ENCODE measurements around the gene RIIAD1. TPM values are rescaled to one million over a fixed set of nuclear protein-coding genes. Genes with fewer than 3 reads are reported as not detected.

RIIAD1 gene
- total and polyA plus RNA-seq, 12 donors: 3.4 to 11.4 (median 7.1) TPM; not detected in 1

DNA sequence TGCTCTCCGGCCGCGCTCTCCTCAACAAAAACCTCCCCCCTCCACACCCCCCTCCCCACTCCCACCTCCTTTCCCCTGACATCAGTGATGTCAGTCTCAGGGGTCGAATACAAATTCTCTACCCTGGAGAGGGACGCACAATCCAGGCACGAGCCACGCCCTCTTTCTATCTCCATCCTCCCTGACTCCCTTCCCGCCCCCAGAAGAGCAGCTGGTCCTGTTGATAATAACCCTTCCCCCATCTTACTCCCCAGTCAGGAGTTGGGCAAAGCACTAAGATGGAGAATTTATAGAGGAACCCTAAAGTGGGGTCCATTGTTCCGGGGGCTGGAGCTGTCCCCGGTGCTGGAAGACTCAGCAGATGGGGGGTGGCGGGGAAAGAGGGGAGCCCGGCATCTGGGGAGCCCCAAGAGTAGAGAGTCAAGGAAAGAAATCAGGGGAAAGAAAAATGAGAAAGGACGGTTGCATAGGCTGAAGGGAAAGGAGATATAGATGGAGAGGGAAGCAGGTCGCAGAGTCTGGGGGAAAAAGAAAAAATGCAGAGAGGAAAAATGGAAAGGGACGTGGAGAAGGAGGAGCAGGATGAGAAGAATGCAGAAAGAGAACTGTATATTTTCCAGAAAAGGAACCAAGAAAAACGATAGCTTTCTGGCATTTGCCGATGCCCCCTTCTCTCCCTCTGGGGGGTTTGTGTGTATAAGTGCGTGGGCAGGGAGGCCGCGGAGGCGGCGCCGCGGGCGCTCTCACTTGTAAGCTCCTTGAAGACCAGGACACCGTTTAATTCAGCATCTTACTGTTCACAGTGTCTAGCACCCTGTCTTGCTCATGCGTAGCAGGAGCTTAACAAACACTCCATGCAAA is 4.3 kb upstream of the RIIAD1 start, which contains the start of gene CELF3:
Gene CELF3 (minus strand): TSS at position 33 of the 861 bp plus-strand sequence. CDS start 783 bp downstream, outside the sequence.
- 10% methylated on average over 27 of the region's 27 CpGs for WGBS, 2 donors
- no peak within 1 kb of the TSS for H3K27ac ChIP-seq
- peak in 1 of 2 donors; percentile 17 for DNase-seq
- H3K9me3 ChIP-seq: no peaks in the 10 kb centered on the region
- peak within 1 kb of the TSS in 3 of 10 donors; percentile 5 to 25 (median 17) for H3K4me3 ChIP-seq
- ATAC-seq: no peak
- peaks cover 7 to 57% (median 40%) of the 10 kb centered on the region in 9 donors for H3K4me1 ChIP-seq
- TF ChIP-seq, protein P1, sequence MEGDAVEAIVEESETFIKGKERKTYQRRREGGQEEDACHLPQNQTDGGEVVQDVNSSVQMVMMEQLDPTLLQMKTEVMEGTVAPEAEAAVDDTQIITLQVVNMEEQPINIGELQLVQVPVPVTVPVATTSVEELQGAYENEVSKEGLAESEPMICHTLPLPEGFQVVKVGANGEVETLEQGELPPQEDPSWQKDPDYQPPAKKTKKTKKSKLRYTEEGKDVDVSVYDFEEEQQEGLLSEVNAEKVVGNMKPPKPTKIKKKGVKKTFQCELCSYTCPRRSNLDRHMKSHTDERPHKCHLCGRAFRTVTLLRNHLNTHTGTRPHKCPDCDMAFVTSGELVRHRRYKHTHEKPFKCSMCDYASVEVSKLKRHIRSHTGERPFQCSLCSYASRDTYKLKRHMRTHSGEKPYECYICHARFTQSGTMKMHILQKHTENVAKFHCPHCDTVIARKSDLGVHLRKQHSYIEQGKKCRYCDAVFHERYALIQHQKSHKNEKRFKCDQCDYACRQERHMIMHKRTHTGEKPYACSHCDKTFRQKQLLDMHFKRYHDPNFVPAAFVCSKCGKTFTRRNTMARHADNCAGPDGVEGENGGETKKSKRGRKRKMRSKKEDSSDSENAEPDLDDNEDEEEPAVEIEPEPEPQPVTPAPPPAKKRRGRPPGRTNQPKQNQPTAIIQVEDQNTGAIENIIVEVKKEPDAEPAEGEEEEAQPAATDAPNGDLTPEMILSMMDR (IDR thresholded peaks at IDR 0.05): no peak
- intact Hi-C loops (cut with DNase I): loop anchor here in 1 of 10 donors (10.0 kb wide), 1 partner anchor 62 kb away; no protein-coding TSS in a partner anchor
- peaks cover 0 to 54% (median 26%) of the 10 kb centered on the region in 7 donors for H3K27me3 ChIP-seq
- H3K36me3 ChIP-seq: no peaks in the 10 kb centered on the region

DNA sequence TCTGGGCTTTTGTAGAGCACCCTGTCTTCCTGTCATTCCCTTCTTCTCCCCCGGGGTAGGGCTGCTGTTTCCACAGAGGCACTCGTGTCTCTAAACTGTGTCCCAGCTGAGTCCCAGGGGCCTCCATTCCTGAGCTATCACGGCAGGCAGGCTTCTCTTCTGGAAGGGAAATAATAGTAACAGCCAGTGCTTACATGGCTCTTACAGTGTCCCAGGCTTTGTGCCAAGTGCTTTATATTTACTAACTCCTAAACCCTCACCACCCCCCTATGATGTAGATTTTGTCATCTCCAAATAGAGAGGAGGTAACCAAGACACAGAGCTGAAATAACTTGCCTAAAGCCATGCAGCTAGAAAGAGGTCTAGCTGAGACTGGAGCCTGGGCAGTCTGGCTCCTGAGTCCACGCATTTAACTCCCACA is 3.3 kb upstream of the RIIAD1 start:
- ATAC-seq (peak in 6 of 8 donors; percentile 28 to 80 (median 58)), DNase-seq (peak in 1 of 2 donors; percentile 20)
- WGBS, 2 donors: 12 to 20% methylated on average over 4 of the region's 4 CpGs
- H3K4me3 ChIP-seq: no peak overlapping the region
- peaks cover 0 to 64% (median 27%) of the 10 kb centered on the region in 7 donors for H3K27me3 ChIP-seq
- intact Hi-C loops (cut with DNase I): loop anchor here in 1 of 10 donors (10.0 kb wide), 1 partner anchor 63 kb away; no protein-coding TSS in a partner anchor
- H3K36me3 ChIP-seq: no peaks in the 10 kb centered on the region
- peak overlapping the region in 1 of 10 donors; percentile 22 for H3K27ac ChIP-seq
- H3K9me3 ChIP-seq: no peaks in the 10 kb centered on the region
- TF ChIP-seq, protein P1 (IDR thresholded peaks at IDR 0.05): no peak
- H3K4me1 ChIP-seq: peaks cover 7 to 58% (median 41%) of the 10 kb centered on the region in 9 donors

DNA sequence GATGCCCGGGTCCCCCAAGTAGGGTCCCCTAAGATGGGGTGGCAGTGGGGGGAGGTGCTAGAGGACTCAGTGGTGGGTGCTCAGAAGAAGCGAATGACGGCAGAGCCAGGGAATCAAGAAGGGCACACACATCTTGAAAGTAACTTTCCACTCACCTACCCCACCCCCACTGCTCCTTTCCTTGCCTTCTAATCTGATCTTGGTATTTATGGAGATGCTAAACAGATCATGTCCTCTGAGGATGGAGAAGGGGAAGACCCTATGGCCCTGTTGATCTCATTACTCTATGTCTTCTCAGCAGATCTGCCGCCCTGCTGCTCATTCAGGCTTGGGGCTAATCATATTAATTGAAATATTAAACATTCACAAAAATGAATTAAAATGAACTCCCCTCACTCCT is 2.7 kb upstream of the RIIAD1 start:
- intact Hi-C loops (cut with DNase I): loop anchor here in 1 of 10 donors (10.0 kb wide), 1 partner anchor 64 kb away; no protein-coding TSS in a partner anchor
- TF ChIP-seq, protein P1 (IDR thresholded peaks at IDR 0.05): no peak
- peak overlapping the region in 1 of 10 donors; percentile 22 for H3K27ac ChIP-seq
- WGBS, 2 donors: 86% methylated on average over 4 of the region's 4 CpGs
- ATAC-seq (no peak), DNase-seq (no peak)
- no peaks in the 10 kb centered on the region for H3K9me3 ChIP-seq
- H3K4me1 ChIP-seq: peaks cover 7 to 58% (median 41%) of the 10 kb centered on the region in 9 donors
- peaks cover 0 to 71% (median 29%) of the 10 kb centered on the region in 7 donors for H3K27me3 ChIP-seq
- no peak overlapping the region for H3K4me3 ChIP-seq
- H3K36me3 ChIP-seq: no peaks in the 10 kb centered on the region

DNA sequence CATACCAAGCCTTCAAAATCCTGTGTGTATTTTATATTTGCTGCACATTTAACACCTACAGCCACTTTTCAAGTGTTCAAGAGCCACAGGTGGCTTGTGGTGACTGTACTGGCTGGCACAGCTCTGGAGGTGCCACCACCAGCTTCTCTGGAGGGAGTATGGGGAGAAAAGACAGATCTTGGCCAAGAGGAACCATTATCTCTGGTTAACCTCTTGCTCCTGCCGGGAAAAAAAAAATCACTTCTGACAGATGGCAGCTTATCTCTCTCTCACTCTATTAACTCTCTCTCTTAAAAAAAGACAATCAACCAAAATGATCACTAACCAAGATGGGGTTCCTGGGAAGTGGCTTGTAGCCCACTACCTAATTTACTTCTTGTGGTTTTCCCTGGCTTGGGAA is 1.2 kb upstream of the RIIAD1 start:
- Histone ChIP-seq H3K9me3 (no peaks in the 10 kb centered on the region), H3K4me3 (peak overlapping the region in 5 of 10 donors; percentile 56 to 71 (median 60)), H3K27ac (peak overlapping the region in 8 of 10 donors; percentile 67 to 80 (median 76)), H3K4me1 (peaks cover 7 to 58% (median 41%) of the 10 kb centered on the region in 9 donors), H3K36me3 (no peaks in the 10 kb centered on the region), H3K27me3 (peaks cover 0 to 77% (median 20%) of the 10 kb centered on the region in 7 donors)
- ATAC-seq (no peak), DNase-seq (no peak)
- TF ChIP-seq, protein P1 (IDR thresholded peaks at IDR 0.05): no peak
- intact Hi-C loops (cut with DNase I): loop anchor here in 1 of 10 donors (10.0 kb wide), 1 partner anchor 105 kb away; the partner anchor contains the start of gene SNX27
- WGBS, 2 donors: 0 to 45% methylated on average over 1 of the region's 1 CpG
